Right kidney (tissue), 9 donors: ENCODE data around the gene MMP28.
A peak's percentile ranks its signal among the peaks of the same experiment; 100 is the strongest.

ENCODE experiments used
- DNase-seq: peaks from one replicate; pipeline ENCODE4 v3.0.0-alpha.2; 2016
- long read RNA-seq, 8 donors: transcript quantifications; one replicate each; lab custom pipeline, GENCODE V29; 2026

The MMP28 gene
- long read RNA-seq, donor 1, result 0 reads
- long read RNA-seq, donor 2, partial matches to known transcripts, result 0 of 2 reads
- long read RNA-seq, donor 2, other reads (novel, unspliced or antisense), result 0 of 2 reads
- long read RNA-seq, donor 3, result 0 reads
- long read RNA-seq, donor 4, partial matches to known transcripts, result 0 of 4 reads
- long read RNA-seq, donor 4, other reads (novel, unspliced or antisense), result 0 of 4 reads
- long read RNA-seq, donor 5, partial matches to known transcripts, result 67 of 133 reads
- long read RNA-seq, donor 5, other reads (novel, unspliced or antisense), result 64 of 133 reads
- long read RNA-seq, donor 6, partial matches to known transcripts, result 0 of 2 reads
- long read RNA-seq, donor 6, other reads (novel, unspliced or antisense), result 0 of 2 reads
- long read RNA-seq, donor 7, result 0 reads
- long read RNA-seq, donor 8, partial matches to known transcripts, result 0 of 1 reads
- long read RNA-seq, donor 8, other reads (novel, unspliced or antisense), result 0 of 1 reads

GRCh38 chr17:35795007-35795870 lies at the start of gene MMP28:
Gene MMP28 (minus strand): TSS chr17:35795641. CDS start chr17:35795377, 264 bp downstream.
- DNase-seq, result peak; percentile 76

- no peak for DNase-seq
These were observed 49.1 kb upstream of the MMP28 start for GRCh38 chr17:35844547-35844946.

- DNase-seq, result no peak
These were observed 48.3 kb upstream of the MMP28 start for GRCh38 chr17:35843698-35844097.

GRCh38 chr17:35842239-35842638 lies 46.8 kb upstream of the MMP28 start:
- no peak for DNase-seq

- no peak for DNase-seq
These were observed 46.1 kb upstream of the MMP28 start for GRCh38 chr17:35841505-35841904.

- no peak for DNase-seq
These were observed 45.7 kb upstream of the MMP28 start for GRCh38 chr17:35841101-35841500.

GRCh38 chr17:35825206-35825605 lies 29.8 kb upstream of the MMP28 start:
- no peak for DNase-seq

GRCh38 chr17:35821308-35821707 lies 25.9 kb upstream of the MMP28 start:
- no peak for DNase-seq

- DNase-seq, result no peak
These were observed 24.0 kb upstream of the MMP28 start for GRCh38 chr17:35819455-35819854.

GRCh38 chr17:35817196-35817595 lies 21.8 kb upstream of the MMP28 start:
- DNase-seq, result no peak

- no peak for DNase-seq
These were observed 21.3 kb upstream of the MMP28 start for GRCh38 chr17:35816723-35817122.

- no peak for DNase-seq
These were observed 17.0 kb upstream of the MMP28 start for GRCh38 chr17:35812456-35812855.

- no peak for DNase-seq
These were observed 16.3 kb upstream of the MMP28 start for GRCh38 chr17:35811759-35812158.

GRCh38 chr17:35809855-35810461 lies 14.5 kb upstream of the MMP28 start:
- peak; percentile 25 for DNase-seq

GRCh38 chr17:35808962-35809854 lies 13.8 kb upstream of the MMP28 start, which contains the start of gene TAF15:
Gene TAF15 (plus strand): TSS chr17:35809484. CDS start chr17:35809570, 86 bp downstream.
- DNase-seq, result peak; percentile 99

- DNase-seq, result no peak
These were observed 13.0 kb upstream of the MMP28 start for GRCh38 chr17:35808240-35808961.

GRCh38 chr17:35807371-35808144 lies 12.1 kb upstream of the MMP28 start:
- no peak for DNase-seq

- DNase-seq, result peak; percentile 52
These were observed 9.3 kb upstream of the MMP28 start for GRCh38 chr17:35804658-35805192.

- no peak for DNase-seq
These were observed 6.3 kb upstream of the MMP28 start for GRCh38 chr17:35801583-35802224.
